GM19025 (cell line): ENCODE measurements around the gene PRRC2A.

Source experiments
- ATAC-seq: cut with Tn5 transposase; IDR thresholded peaks from one replicate; pipeline ENCODE4 v1.9.1; 2021; ENCODE audit warnings: mild to moderate bottlenecking, low read depth, moderate library complexity; ENCODE audit not compliant: unreplicated experiment

The PRRC2A gene

GRCh38 chr6:31621991-31622390 lies 1.5 kb downstream of the PRRC2A start:
- no peak for ATAC-seq

GRCh38 chr6:31622684-31623091 lies 2.2 kb downstream of the PRRC2A start:
- ATAC-seq: no peak

- no peak for ATAC-seq
Observed at GRCh38 chr6:31624070-31624469, 3.6 kb downstream of the PRRC2A start.

DNA sequence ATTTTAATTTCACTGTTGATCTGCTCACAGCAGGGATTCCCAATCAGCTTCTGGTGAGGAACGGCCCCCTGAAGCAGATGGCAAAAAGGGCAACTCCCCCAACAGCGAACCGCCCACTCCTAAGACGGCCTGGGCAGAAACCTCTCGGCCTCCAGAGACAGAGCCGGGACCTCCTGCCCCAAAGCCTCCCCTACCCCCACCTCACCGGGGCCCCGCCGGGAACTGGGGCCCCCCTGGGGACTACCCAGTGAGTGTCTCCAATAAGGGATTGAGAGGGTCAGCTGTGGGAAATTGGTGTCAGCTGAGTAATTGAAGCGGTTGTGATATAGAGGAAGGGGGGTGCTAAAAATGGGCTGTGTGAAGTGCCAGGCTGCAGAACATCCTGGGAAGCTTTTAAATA lies 6.4 kb downstream of the PRRC2A start:
- ATAC-seq: no peak

DNA sequence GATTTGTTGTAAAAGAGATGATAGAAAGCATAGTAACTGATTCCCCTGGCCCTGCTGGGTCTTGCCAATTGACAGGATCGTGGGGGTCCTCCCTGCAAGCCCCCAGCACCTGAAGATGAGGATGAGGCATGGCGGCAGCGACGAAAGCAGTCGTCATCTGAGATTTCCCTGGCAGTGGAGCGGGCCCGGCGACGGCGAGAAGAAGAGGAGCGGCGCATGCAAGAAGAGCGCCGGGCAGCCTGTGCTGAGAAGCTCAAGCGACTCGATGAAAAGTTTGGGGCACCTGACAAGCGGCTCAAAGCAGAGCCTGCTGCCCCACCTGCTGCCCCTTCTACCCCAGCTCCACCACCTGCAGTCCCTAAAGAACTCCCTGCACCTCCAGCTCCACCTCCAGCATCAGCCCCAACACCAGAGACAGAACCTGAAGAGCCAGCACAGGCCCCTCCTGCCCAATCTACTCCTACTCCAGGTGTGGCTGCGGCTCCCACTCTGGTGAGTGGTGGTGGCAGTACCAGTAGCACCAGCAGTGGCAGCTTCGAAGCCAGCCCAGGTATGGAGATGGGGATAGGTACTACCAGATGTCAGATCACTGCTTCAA lies 7.3 kb downstream of the PRRC2A start:
- ATAC-seq: no peak

- no peak for ATAC-seq
Observed at GRCh38 chr6:31629014-31629413, 8.5 kb downstream of the PRRC2A start.

GRCh38 chr6:31630177-31630934 lies 9.8 kb downstream of the PRRC2A start:
- ATAC-seq: no peak

GRCh38 chr6:31631209-31631608 lies 10.7 kb downstream of the PRRC2A start:
- no peak for ATAC-seq

GRCh38 chr6:31631681-31632278 lies 11.3 kb downstream of the PRRC2A start:
- ATAC-seq: no peak

DNA sequence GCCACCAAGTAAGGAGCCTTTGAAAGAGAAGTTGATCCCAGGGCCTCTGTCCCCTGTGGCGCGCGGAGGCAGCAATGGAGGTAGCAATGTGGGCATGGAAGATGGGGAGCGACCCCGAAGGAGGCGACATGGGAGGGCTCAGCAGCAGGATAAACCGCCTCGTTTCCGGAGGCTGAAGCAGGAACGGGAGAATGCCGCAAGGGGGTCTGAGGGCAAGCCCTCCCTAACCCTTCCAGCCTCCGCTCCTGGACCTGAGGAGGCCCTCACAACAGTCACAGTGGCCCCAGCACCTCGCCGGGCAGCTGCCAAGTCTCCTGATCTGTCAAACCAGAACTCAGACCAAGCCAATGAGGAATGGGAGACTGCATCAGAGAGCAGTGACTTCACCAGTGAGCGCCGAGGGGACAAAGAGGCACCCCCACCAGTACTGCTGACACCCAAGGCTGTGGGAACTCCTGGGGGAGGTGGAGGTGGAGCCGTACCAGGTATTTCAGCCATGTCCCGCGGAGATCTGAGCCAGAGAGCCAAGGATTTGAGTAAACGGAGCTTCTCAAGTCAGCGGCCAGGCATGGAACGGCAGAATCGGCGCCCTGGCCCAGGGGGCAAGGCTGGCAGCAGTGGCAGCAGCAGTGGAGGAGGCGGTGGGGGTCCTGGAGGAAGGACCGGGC lies 11.9 kb downstream of the PRRC2A start:
- ATAC-seq: no peak

- ATAC-seq: no peak
Observed at GRCh38 chr6:31633447-31633846, 12.9 kb downstream of the PRRC2A start.

DNA sequence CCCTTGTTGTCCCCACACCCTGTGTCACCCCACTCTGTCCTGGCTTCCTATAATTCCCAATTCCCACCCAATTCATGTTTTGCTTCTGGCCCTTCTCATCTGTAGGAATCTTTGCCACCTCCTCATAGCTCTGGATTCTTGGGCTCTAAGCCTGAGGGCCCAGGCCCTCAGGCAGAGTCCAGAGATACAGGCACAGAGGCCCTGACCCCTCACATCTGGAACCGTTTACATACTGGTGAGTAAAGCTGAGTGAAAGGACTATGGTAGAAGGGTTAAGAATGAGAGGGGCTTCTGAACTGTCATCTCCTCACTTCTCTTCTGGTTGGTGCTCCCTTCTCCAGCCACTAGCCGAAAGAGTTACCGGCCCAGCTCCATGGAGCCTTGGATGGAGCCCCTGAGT lies 13.6 kb downstream of the PRRC2A start:
- no peak for ATAC-seq

DNA sequence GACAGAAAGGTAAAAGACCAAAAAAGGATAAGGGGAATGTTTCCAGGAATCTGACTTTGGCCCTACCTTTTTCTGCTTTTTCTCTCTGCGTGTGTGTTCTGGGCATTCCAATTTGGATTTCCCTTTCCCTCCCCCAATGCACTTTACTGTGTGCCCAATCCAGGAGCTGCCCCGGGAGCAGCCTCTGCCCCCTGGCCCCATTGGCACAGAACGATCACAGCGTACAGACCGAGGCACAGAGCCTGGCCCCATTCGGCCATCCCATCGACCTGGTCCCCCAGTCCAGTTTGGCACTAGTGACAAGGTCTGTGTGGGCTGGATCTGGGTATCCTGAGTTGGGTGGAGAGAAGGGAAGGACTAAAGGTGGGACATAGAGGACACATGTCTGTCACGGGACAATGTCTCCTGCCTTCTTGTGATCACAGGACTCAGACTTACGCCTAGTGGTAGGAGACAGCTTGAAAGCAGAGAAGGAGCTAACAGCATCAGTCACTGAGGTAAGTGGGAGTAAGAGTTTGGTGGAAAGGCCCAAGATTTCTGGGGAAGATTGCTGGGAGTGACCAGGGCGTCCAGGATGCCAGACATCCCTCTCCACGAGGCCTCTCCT lies 14.6 kb downstream of the PRRC2A start:
- no peak for ATAC-seq

DNA sequence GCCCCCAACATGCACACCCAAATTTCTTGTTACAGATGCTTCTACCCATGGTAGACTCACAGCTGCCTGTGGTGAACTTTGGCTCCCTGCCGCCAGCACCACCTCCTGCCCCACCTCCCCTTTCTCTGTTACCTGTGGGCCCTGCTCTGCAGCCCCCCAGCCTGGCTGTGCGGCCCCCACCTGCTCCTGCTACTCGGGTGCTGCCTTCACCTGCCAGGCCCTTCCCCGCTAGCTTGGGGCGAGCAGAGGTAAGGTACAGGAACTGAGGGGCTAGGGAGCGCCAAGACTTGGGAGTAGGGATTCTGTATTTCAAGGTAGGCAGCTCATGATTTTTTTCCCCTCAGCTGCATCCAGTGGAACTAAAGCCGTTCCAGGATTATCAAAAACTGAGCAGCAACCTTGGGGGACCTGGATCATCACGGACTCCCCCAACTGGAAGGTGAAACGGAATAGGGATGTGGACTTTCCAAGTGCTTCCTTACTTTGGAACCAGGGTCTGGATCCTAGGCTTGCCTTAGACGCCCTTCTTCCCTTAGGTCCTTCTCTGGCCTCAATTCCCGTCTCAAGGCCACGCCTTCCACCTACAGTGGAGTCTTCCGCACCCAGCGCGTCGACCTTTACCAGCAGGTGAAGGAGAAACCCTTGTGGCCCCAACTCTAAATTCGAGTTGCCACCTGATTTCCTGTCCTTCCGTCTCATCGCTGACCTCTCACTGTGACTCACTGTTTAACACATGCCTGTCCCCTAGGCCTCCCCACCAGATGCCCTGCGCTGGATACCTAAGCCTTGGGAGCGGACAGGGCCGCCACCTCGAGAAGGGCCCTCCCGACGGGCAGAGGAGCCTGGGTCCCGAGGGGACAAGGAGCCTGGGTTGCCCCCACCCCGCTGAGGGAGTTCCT lies 16.4 kb downstream of the PRRC2A start:
- ATAC-seq: no peak

- no peak for ATAC-seq
Observed at GRCh38 chr6:31639043-31639442, 18.5 kb downstream of the PRRC2A start.

GRCh38 chr6:31639449-31639861 lies 18.9 kb downstream of the PRRC2A start:
- no peak for ATAC-seq

- no peak for ATAC-seq
Observed at GRCh38 chr6:31640612-31641011, 20.1 kb downstream of the PRRC2A start.

- ATAC-seq: no peak
Observed at GRCh38 chr6:31641370-31641769, 20.9 kb downstream of the PRRC2A start.

DNA sequence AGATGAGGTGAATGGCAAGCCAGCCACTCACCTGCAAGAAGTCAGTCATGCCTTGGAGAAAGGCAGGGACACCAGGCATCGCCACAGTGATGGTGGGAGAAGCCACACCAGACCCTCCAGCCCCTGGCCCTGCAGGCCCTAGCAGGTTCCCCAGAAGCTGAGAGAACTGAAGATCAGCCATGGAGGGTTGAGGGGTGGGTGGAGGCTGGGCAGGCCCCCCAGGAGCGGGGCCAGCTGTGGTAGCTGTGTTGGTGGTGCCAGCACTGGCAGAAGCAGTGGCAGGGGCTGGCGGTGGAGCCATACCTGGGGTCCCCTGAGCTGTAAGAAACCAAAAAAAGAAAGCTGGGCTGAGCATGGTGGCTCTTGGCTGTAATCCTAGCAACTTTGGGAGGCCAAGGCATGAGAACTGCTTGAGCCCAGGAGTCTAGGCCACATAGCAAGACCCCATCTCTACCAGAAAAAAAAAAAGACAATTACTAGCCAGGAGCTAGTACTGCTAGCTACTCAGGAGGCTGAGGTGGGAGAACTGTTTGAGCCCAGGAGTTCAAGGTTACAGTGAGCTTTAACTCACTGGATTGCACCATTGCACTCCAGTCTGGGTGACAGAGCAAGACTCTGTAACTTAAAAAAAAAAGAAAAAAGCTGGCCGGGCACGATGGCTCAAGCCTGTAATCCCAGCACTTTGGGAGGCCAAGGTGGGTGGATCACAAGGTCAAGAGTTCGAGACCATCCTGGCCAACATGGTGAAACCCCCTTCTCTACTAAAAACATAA lies 22.5 kb downstream of the PRRC2A start:
- no peak for ATAC-seq
